MM.1S (cell line): ENCODE data around the gene ATP2C1.

Source experiments
- DNase-seq: peaks from one replicate; pipeline ENCODE4 v3.0.0-alpha.2; 2015
- H2AFZ ChIP-seq: fragments of 300-600 bp; sonication (generic); 2 replicates; pipeline ENCODE4 v1.6.0; 2016; ENCODE audit warnings: antibody characterized with exemption, low read length
- H3F3A ChIP-seq: fragments of 300-600 bp; sonication (generic); 2 replicates; pipeline ENCODE4 v1.6.1; 2016; ENCODE audit warnings: mild to moderate bottlenecking, antibody characterized with exemption, low read length, moderate library complexity, mixed read lengths; ENCODE audit not compliant: insufficient read depth
- H3K27ac ChIP-seq: fragments of 300-600 bp; sonication (generic); 2 replicates; pipeline ENCODE4 v1.5.1; 2016; ENCODE audit warnings: mild to moderate bottlenecking, low read length
- H3K27me3 ChIP-seq: fragments of 300-600 bp; sonication (generic); replicated peaks from 2 replicates; pipeline ENCODE4 v1.6.0; 2016; ENCODE audit warnings: low read length; ENCODE audit not compliant: insufficient read depth
- H3K36me3 ChIP-seq: fragments of 300-600 bp; sonication (generic); replicated peaks from 2 replicates; pipeline ENCODE4 v1.6.1; 2016; ENCODE audit warnings: mild to moderate bottlenecking, low read length, mixed read lengths; ENCODE audit not compliant: insufficient read depth
- H3K4me1 ChIP-seq: fragments of 300-600 bp; sonication (generic); 2 replicates; pipeline ENCODE4 v1.6.1; 2016; ENCODE audit warnings: low read length, mixed read lengths
- H3K4me2 ChIP-seq: fragments of 300-600 bp; sonication (generic); 2 replicates; pipeline ENCODE4 v1.6.0; 2016; ENCODE audit warnings: low read depth, low read length
- H3K4me3 ChIP-seq: fragments of 300-600 bp; sonication (generic); 2 replicates; pipeline ENCODE4 v1.5.1; 2016; ENCODE audit warnings: low read length, mixed read lengths
- H3K79me2 ChIP-seq: fragments of 300-600 bp; sonication (generic); 2 replicates; pipeline ENCODE4 v1.6.1; 2016; ENCODE audit warnings: mixed run types, low read length, mixed read lengths
- H3K9ac ChIP-seq: fragments of 300-600 bp; sonication (generic); 2 replicates; pipeline ENCODE4 v1.6.1; 2016; ENCODE audit warnings: low read length, mixed read lengths
- H3K9me2 ChIP-seq: fragments of 300-600 bp; sonication (generic); replicated peaks from 2 replicates; pipeline ENCODE4 v1.6.1; 2016; ENCODE audit warnings: mild to moderate bottlenecking, low read length, mixed read lengths; ENCODE audit not compliant: insufficient read depth
- H3K9me3 ChIP-seq: fragments of 300-600 bp; sonication (generic); replicated peaks from 2 replicates; pipeline ENCODE4 v1.6.1; 2016; ENCODE audit warnings: mild to moderate bottlenecking, low read length, mixed read lengths; ENCODE audit not compliant: insufficient read depth
- H4K20me1 ChIP-seq: fragments of 300-600 bp; sonication (generic); 2 replicates; pipeline ENCODE4 v1.6.1; 2016; ENCODE audit warnings: mild to moderate bottlenecking, low read length, moderate library complexity, mixed read lengths; ENCODE audit not compliant: insufficient read depth
- EZH2 ChIP-seq: fragments of 300-600 bp; sonication (generic); optimal IDR thresholded peaks from 2 replicates; pipeline ENCODE3; 2017; ENCODE audit warnings: low read depth, mild to moderate bottlenecking, antibody characterized with exemption, low read length, mixed read lengths
- EZH2phosphoT487 ChIP-seq: fragments of 300-600 bp; sonication (generic); IDR thresholded peaks from 2 replicates; pipeline ENCODE4 v1.6.1; 2018; ENCODE audit warnings: antibody characterized with exemption, low read length
- TF ChIP-seq, protein P1 (sequence below): fragments of 300-600 bp; sonication (generic); IDR thresholded peaks from 2 replicates; pipeline ENCODE4 v1.5.1; 2016; ENCODE audit warnings: antibody characterized with exemption, low read length, mixed read lengths

Gene ATP2C1

DNA sequence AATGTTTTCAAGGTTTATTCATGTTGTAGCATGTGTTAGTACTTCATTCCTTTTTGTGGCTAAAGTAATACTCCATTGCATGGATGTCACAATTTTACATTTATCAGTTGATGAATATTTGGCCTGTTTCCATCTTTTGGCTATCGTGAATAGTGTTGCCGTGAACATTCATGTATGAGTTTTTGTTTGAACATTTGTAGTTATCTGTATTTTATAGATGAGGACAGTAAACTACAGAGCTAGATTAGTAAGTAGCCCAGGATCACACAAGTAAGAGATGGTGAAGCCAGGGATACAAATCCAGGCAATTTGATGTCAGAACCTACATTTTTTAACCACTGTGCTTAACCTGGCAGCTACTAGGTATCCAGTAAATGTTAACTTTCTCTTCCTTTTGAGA is 69.6 kb downstream of the ATP2C1 start:
- Histone ChIP-seq H3K27me3 (no peaks in the 10 kb centered on the region), H3K79me2 (no peaks in the 10 kb centered on the region), H3K36me3 (peaks cover 4% of the 10 kb centered on the region; the same call in 1 of the 2 replicates), H2AFZ (no peak overlapping the region), H3K9ac (no peak overlapping the region), H3K4me3 (no peak overlapping the region), H3F3A (no peaks in the 10 kb centered on the region), H3K27ac (no peak overlapping the region), H3K4me2 (no peak overlapping the region), H3K9me2 (no peaks in the 10 kb centered on the region), H4K20me1 (no peaks in the 10 kb centered on the region), H3K9me3 (no peaks in the 10 kb centered on the region), H3K4me1 (no peaks in the 10 kb centered on the region)
- no peak for TF ChIP-seq EZH2phosphoT487
- TF ChIP-seq, protein P1, sequence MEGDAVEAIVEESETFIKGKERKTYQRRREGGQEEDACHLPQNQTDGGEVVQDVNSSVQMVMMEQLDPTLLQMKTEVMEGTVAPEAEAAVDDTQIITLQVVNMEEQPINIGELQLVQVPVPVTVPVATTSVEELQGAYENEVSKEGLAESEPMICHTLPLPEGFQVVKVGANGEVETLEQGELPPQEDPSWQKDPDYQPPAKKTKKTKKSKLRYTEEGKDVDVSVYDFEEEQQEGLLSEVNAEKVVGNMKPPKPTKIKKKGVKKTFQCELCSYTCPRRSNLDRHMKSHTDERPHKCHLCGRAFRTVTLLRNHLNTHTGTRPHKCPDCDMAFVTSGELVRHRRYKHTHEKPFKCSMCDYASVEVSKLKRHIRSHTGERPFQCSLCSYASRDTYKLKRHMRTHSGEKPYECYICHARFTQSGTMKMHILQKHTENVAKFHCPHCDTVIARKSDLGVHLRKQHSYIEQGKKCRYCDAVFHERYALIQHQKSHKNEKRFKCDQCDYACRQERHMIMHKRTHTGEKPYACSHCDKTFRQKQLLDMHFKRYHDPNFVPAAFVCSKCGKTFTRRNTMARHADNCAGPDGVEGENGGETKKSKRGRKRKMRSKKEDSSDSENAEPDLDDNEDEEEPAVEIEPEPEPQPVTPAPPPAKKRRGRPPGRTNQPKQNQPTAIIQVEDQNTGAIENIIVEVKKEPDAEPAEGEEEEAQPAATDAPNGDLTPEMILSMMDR = no peak
- TF ChIP-seq EZH2 = no peak
- no peak for DNase-seq

DNA sequence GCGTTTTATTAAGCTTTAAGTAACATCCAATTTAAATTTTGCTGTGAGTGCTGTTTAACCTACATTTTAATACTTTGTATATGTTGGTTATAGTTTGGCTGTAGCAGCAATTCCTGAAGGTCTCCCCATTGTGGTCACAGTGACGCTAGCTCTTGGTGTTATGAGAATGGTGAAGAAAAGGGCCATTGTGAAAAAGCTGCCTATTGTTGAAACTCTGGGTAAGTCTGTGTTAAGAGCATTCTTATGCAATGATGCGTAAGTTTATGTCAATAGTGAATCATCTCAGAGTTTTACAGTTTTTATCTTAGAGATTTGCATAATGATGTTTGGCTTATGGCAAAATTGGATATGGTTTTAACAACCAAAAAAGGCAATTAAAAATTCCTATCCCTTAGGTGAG is 70.0 kb downstream of the ATP2C1 start:
- Histone ChIP-seq H2AFZ (no peak overlapping the region), H3K79me2 (no peaks in the 10 kb centered on the region), H3K4me2 (no peak overlapping the region), H3K9me2 (no peaks in the 10 kb centered on the region), H3K36me3 (peaks cover 4% of the 10 kb centered on the region; the same call in 1 of the 2 replicates), H3K4me1 (no peaks in the 10 kb centered on the region), H3F3A (no peaks in the 10 kb centered on the region), H3K27ac (no peak overlapping the region), H3K4me3 (no peak overlapping the region), H3K9ac (no peak overlapping the region), H4K20me1 (no peaks in the 10 kb centered on the region), H3K27me3 (no peaks in the 10 kb centered on the region), H3K9me3 (no peaks in the 10 kb centered on the region)
- no peak for TF ChIP-seq EZH2phosphoT487
- no peak for TF ChIP-seq EZH2
- TF ChIP-seq, protein P1 = no peak
- no peak for DNase-seq

DNA sequence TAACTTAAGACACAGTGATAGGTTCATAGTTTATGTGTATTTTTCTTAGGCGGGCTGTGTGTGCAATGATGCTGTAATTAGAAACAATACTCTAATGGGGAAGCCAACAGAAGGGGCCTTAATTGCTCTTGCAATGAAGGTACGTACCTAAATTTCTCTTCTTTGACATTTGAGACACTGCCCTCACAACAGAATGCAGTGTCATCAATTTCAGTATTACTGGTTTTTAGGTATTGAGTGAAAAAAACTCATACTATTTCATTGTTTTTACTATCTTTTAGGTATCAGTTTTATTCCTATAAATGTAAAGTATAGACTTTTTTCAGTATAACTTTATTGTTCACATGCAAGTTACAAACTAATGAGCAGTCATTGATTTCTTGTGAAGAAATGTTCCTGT is 73.4 kb downstream of the ATP2C1 start:
- Histone ChIP-seq H3K27ac (no peak overlapping the region), H3K9me3 (no peaks in the 10 kb centered on the region), H3K4me3 (no peak overlapping the region), H3K9ac (no peak overlapping the region), H3K9me2 (no peaks in the 10 kb centered on the region), H3K79me2 (no peaks in the 10 kb centered on the region), H4K20me1 (no peaks in the 10 kb centered on the region), H2AFZ (no peak overlapping the region), H3F3A (no peaks in the 10 kb centered on the region), H3K4me2 (no peak overlapping the region), H3K36me3 (no peaks in the 10 kb centered on the region; the same call in 1 of the 2 replicates), H3K4me1 (no peaks in the 10 kb centered on the region), H3K27me3 (no peaks in the 10 kb centered on the region)
- DNase-seq = no peak
- TF ChIP-seq EZH2 = no peak
- TF ChIP-seq, protein P1 = no peak
- TF ChIP-seq EZH2phosphoT487 = no peak
